GM12875 (cell line): ENCODE data around the gene CHAC2.

Experiments used
- H3K4me3 ChIP-seq: one replicate; pipeline ENCODE4 v1.5.1; 2011; ENCODE audit warnings: low read depth, low read length, control low read depth
- CTCF ChIP-seq: IDR thresholded peaks from 2 replicates; pipeline ENCODE4 v1.5.1; 2011; ENCODE audit warnings: low read depth, mild to moderate bottlenecking, control low read depth, inconsistent platforms, low read length, moderate library complexity, borderline replicate concordance; ENCODE audit not compliant: insufficient read depth

CHAC2 gene

GRCh38 chr2:53778536-53779162 is 11.0 kb downstream of the CHAC2 start:
- TF ChIP-seq CTCF, result no peak
- H3K4me3 ChIP-seq, result no peak overlapping the region

- H3K4me3 ChIP-seq, result no peak overlapping the region
- no peak for TF ChIP-seq CTCF
Measured at GRCh38 chr2:53780056-53780455, 12.5 kb downstream of the CHAC2 start.

GRCh38 chr2:53782676-53783075 is 15.1 kb downstream of the CHAC2 start:
- no peak for TF ChIP-seq CTCF
- H3K4me3 ChIP-seq, result no peak overlapping the region

GRCh38 chr2:53784436-53784835 is 16.8 kb downstream of the CHAC2 start:
- TF ChIP-seq CTCF, result no peak
- H3K4me3 ChIP-seq, result no peak overlapping the region

GRCh38 chr2:53785366-53785765 is 17.8 kb downstream of the CHAC2 start:
- TF ChIP-seq CTCF, result no peak
- peak overlapping the region; percentile 5 for H3K4me3 ChIP-seq

- H3K4me3 ChIP-seq, result peak overlapping the region; percentile 91
- no peak for TF ChIP-seq CTCF
Measured at GRCh38 chr2:53786352-53786704, 18.7 kb downstream of the CHAC2 start.

- peak within 1 kb of the TSS; percentile 91 for H3K4me3 ChIP-seq
- 0 out of 2 replicates have a peak, but pooled peaks have one; percentile 2 for TF ChIP-seq CTCF
Measured at GRCh38 chr2:53786705-53787613, 19.4 kb downstream of the CHAC2 start, which contains the start of the genes ASB3 and ERLEC1. ASB3 (minus strand) TSS chr2:53786953; CDS start chr2:53765572, 21,381 bp downstream. ERLEC1 (plus strand) TSS chr2:53787044; CDS start chr2:53787211, 167 bp downstream.
